GM18868 (cell line): ENCODE data around the gene HMCN1.

Experiments used
- ATAC-seq: cut with Tn5 transposase; IDR thresholded peaks from one replicate; pipeline ENCODE4 v1.9.1; 2021; ENCODE audit warnings: mild to moderate bottlenecking, moderate library complexity; ENCODE audit not compliant: unreplicated experiment

The HMCN1 gene

GRCh38 chr1:186063091-186063657, 329.0 kb downstream of the HMCN1 start:
- ATAC-seq, result no peak

GRCh38 chr1:186066411-186066810, 332.2 kb downstream of the HMCN1 start:
- no peak for ATAC-seq

GRCh38 chr1:186073697-186074096, 339.5 kb downstream of the HMCN1 start:
- no peak for ATAC-seq

GRCh38 chr1:186076006-186076405, 341.8 kb downstream of the HMCN1 start:
- no peak for ATAC-seq

GRCh38 chr1:186078245-186078644, 344.1 kb downstream of the HMCN1 start:
- ATAC-seq, result peak; percentile 92

GRCh38 chr1:186079084-186079684, 345.0 kb downstream of the HMCN1 start:
- ATAC-seq, result no peak

- ATAC-seq, result peak; percentile 66
These were observed 348.2 kb downstream of the HMCN1 start for GRCh38 chr1:186082235-186082937.

- ATAC-seq, result no peak
These were observed 352.4 kb downstream of the HMCN1 start for GRCh38 chr1:186086583-186086982.

GRCh38 chr1:186089940-186090339, 355.7 kb downstream of the HMCN1 start:
- ATAC-seq, result no peak

GRCh38 chr1:186091222-186091720, 357.1 kb downstream of the HMCN1 start:
- ATAC-seq, result no peak

GRCh38 chr1:186093437-186093836, 359.2 kb downstream of the HMCN1 start:
- no peak for ATAC-seq

GRCh38 chr1:186094172-186094571, 360.0 kb downstream of the HMCN1 start:
- ATAC-seq, result no peak

- no peak for ATAC-seq
These were observed 365.3 kb downstream of the HMCN1 start for GRCh38 chr1:186099336-186100104.

GRCh38 chr1:186102107-186102506, 367.9 kb downstream of the HMCN1 start:
- no peak for ATAC-seq

- no peak for ATAC-seq
These were observed 368.5 kb downstream of the HMCN1 start for GRCh38 chr1:186102547-186103148.

- ATAC-seq, result no peak
These were observed 370.3 kb downstream of the HMCN1 start for GRCh38 chr1:186104459-186104858.

GRCh38 chr1:186112280-186112679, 378.1 kb downstream of the HMCN1 start:
- no peak for ATAC-seq

- no peak for ATAC-seq
These were observed 379.3 kb downstream of the HMCN1 start for GRCh38 chr1:186113461-186113860.

GRCh38 chr1:186118724-186119123, 384.5 kb downstream of the HMCN1 start:
- no peak for ATAC-seq

- ATAC-seq, result no peak
These were observed 388.6 kb downstream of the HMCN1 start for GRCh38 chr1:186122837-186123236.

GRCh38 chr1:186125035-186125434, 390.8 kb downstream of the HMCN1 start:
- ATAC-seq, result no peak
